Mucosa of rectum (tissue), 2 donors: Measurements from ENCODE around the gene FRY.
"Not testable (repeated sequence)": the region's sequence is repeated elsewhere in the genome, so short reads cannot be mapped to it uniquely, and the experiment has no call there.

Experiments
- H3K27ac ChIP-seq, 2 donors: one replicate each; pipeline ENCODE4 v1.7.0; 2013; ENCODE audit warnings: inconsistent platforms in 2 of 2, low read depth in 2 of 2, low read length in 2 of 2
- H3K27me3 ChIP-seq, 2 donors: one replicate each; pipeline ENCODE4 v1.7.0; 2013; ENCODE audit warnings: low read length in 2 of 2; ENCODE audit not compliant: control insufficient read depth in 2 of 2, insufficient read depth in 2 of 2
- H3K36me3 ChIP-seq, 2 donors: one replicate each; pipeline ENCODE4 v1.7.0; 2013; ENCODE audit warnings: low read length in 2 of 2; ENCODE audit not compliant: control insufficient read depth in 2 of 2, insufficient read depth in 2 of 2
- H3K4me1 ChIP-seq, 2 donors: one replicate each; pipeline ENCODE4 v1.7.0; 2013; ENCODE audit warnings: low read length in 2 of 2, mild to moderate bottlenecking in 1 of 2; ENCODE audit not compliant: control insufficient read depth in 2 of 2, insufficient read depth in 2 of 2
- H3K4me3 ChIP-seq, 2 donors: one replicate each; pipeline ENCODE4 v1.7.0; 2013; ENCODE audit warnings: low read length in 2 of 2
- H3K9ac ChIP-seq, 2 donors: one replicate each; pipeline ENCODE4 v1.7.0; 2013; ENCODE audit warnings: low read length in 2 of 2, low read depth in 1 of 2, mild to moderate bottlenecking in 1 of 2
- H3K9me3 ChIP-seq, 2 donors: one replicate each; pipeline ENCODE4 v1.7.0; 2013; ENCODE audit warnings: low read length in 2 of 2; ENCODE audit not compliant: control insufficient read depth in 2 of 2
- donor health status: healthy.
- donor health status: Normal muscosa, but diverticular disease.

Gene FRY

GRCh38 chr13:32031025-32031814 is at the start of gene FRY:
TSS of gene FRY (plus strand) at chr13:32031774. CDS start at chr13:32031796, 22 bp downstream.
- peak within 1 kb of the TSS; percentile 55 to 65 for H3K27ac ChIP-seq
- H3K27me3 ChIP-seq, result no peaks in the 10 kb centered on the region
- H3K9ac ChIP-seq, result peak within 1 kb of the TSS in 1 of 2 donors; percentile 65
- peaks cover 0 to 6% of the 10 kb centered on the region in 2 donors for H3K4me1 ChIP-seq
- no peaks in the 10 kb centered on the region for H3K36me3 ChIP-seq
- peak within 1 kb of the TSS; percentile 67 to 68 for H3K4me3 ChIP-seq
- H3K9me3 ChIP-seq, result no peaks in the 10 kb centered on the region

DNA sequence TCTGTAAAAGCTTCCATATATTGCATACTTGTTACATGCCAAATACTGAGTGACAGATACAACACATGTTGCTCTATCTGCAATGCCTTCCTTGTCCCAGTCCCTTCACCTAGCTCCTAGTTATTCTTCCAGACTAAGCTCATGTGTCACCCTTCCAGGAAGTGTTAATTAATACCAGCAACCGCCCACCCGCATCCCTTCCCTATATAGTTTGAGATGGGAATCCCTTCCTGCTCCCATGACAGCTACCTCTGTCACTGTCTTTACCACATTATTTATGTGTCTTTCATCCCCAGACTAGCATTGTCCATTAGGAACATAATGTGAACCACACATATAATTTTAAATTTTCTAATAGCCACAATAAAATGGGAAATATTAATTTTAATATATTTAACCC is 49.5 kb upstream of the FRY start:
- Histone ChIP-seq H3K9me3 (no peaks in the 10 kb centered on the region), H3K36me3 (no peaks in the 10 kb centered on the region), H3K9ac (no peak overlapping the region), H3K27ac (no peak overlapping the region), H3K4me3 (no peak overlapping the region), H3K27me3 (no peaks in the 10 kb centered on the region), H3K4me1 (no peaks in the 10 kb centered on the region)

- Histone ChIP-seq H3K27ac (no peak overlapping the region), H3K36me3 (no peaks in the 10 kb centered on the region), H3K4me1 (no peaks in the 10 kb centered on the region)
Measured at GRCh38 chr13:31982540-31982939, 49.0 kb upstream of the FRY start.

DNA sequence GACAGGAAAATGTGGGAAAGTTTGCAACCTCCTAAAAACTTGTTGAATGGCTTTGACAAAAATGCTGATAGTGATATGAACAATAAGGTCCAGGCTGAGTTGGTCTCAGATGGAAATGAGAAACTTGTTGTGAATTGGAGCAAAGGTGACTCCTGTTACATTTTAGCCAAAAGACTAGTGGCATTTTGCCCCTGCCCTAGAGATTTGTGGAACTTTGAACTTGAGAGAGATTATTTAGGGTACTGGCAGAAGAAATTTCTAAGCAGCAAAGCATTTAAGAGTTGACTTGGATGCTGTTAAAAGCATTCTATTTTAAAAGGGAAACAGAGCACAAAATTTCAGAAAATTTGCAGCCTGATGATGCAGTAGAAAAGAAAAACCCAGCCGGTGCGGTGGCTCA is 47.9 kb upstream of the FRY start:
- not testable (repeated sequence) for H3K9ac ChIP-seq, H3K27ac ChIP-seq, H3K27me3 ChIP-seq

More at GRCh38 chr13:31982540-31982939, 49.0 kb upstream of the FRY start:
- no peaks in the 10 kb centered on the region for H3K27me3 ChIP-seq
- H3K4me3 ChIP-seq, result no peak overlapping the region
- no peaks in the 10 kb centered on the region for H3K9me3 ChIP-seq
- no peak overlapping the region for H3K9ac ChIP-seq

DNA sequence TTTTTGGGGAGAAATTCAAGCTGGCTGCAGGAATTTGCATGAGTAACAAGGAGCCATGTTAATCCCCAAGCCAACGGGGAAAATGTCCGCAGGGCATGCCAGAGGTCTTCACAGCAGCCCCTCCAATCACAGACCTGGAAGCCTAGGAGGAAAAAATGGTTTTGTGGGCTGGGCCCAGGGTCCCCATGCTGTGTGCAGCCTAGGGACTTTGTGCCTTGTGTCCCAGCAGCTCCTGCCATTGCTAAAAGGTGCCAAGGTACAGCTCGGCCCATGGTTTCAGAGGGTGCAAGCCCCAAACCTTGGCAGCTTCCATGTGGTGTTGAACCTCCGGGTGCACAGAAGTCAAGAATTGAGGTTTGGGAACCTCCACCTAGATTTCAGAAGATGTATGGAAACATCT is 47.2 kb upstream of the FRY start:
- not testable (repeated sequence) for H3K9ac ChIP-seq, H3K27ac ChIP-seq, H3K4me3 ChIP-seq, H3K36me3 ChIP-seq, H3K4me1 ChIP-seq, H3K27me3 ChIP-seq, H3K9me3 ChIP-seq

More for the DNA sequence above, 47.9 kb upstream of the FRY start:
- H3K4me3 ChIP-seq, H3K9me3 ChIP-seq, H3K4me1 ChIP-seq, H3K36me3 ChIP-seq: not testable (repeated sequence)

DNA sequence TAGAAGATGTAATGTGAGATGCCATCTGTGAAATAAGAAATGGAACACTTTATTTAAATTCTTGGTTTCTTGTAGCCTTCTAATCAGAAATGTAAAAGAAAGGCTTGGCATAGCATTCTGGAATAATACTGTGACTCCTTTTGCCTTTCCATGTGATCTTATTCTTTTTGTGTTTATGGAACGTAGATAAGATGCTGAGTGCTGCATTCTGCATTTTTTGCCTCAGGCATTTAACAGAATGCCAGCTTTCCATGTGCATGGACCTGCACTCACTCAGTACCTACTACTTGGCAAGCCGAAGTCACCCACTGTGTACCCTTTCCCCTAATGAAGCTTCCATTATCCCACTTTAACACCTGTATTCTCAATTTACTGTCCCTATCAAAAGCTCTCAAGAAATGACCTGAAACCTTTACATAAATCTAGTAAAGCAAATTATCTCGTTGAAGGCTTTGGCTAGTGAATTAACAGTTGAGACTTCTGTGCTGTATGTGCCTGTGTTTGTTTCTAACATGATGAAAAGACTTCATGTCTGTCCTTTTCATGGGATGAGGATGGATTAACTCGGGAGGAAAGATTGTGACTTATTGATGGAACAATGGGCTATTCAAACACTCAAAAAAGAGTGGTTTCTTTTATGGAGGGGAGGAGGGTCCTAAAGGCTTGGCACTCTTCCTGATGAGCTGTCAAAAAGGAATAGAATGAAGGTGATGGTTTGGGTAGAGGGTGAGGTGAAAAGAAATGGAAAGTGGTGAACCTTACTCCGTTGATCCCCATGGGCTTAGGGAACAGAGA is 44.7 kb upstream of the FRY start:
- no peaks in the 10 kb centered on the region for H3K27me3 ChIP-seq
- H3K4me3 ChIP-seq, result no peak overlapping the region
- H3K9me3 ChIP-seq, result no peaks in the 10 kb centered on the region
- H3K9ac ChIP-seq, result no peak overlapping the region
- H3K27ac ChIP-seq, result no peak overlapping the region
- H3K36me3 ChIP-seq, result no peaks in the 10 kb centered on the region
- no peaks in the 10 kb centered on the region for H3K4me1 ChIP-seq

DNA sequence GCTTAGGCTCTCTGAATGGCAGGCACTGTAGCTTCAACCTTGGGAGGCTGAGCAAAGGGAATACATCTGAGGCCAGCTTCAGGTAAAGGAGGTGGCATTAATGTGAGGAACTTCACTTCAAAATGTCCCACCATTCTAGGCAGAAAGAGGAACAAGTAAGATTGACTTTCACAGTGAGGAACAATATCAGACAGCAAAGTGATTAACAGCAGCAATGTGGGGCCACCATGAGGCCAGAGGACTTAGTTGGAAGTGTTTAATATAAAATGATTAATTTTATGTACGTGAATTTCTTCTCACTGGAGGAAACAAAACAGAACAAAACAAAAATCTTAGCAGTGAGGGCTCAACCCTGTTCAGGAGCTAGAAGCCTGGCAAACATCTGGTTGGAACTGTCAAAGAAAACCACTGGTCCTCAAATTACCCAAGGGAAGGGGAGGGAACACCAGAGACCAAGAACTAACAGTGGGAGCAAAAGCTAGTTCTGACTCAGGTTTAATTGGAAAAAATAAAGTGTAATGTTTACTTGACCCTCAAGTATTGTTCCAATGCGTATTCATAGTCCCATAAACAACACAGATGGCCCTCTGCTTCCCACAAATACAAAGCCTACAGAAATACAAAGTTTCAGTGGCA is 43.9 kb upstream of the FRY start:
- Histone ChIP-seq H3K27ac (no peak overlapping the region), H3K27me3 (no peaks in the 10 kb centered on the region), H3K4me3 (no peak overlapping the region), H3K9me3 (no peaks in the 10 kb centered on the region), H3K36me3 (no peaks in the 10 kb centered on the region), H3K4me1 (no peaks in the 10 kb centered on the region), H3K9ac (no peak overlapping the region)

- not testable (repeated sequence) for H3K4me3 ChIP-seq, H3K9ac ChIP-seq
Measured at GRCh38 chr13:31994367-31994766, 37.2 kb upstream of the FRY start.

DNA sequence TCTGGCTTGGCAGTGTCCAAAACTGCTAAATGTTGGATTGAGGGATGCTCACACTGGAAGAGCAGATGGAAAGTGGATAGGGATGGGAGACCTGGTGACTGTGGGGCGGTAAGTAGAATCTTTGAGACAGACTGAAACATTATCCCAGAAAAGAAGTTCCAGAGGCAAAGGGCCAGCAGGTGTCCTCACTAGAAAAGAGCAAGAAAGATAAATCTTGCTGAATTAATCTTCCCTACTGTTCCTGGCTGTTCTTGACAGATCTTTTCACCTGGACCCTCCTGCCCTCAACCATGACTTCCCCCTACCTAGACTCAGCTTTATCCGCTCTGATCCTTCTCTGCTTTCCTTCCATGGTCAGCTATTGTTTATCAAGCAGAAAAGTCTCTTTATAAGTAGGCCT is 35.0 kb upstream of the FRY start:
- no peaks in the 10 kb centered on the region for H3K9me3 ChIP-seq
- H3K36me3 ChIP-seq, result no peaks in the 10 kb centered on the region
- no peak overlapping the region for H3K27ac ChIP-seq
- H3K9ac ChIP-seq, result no peak overlapping the region
- H3K4me3 ChIP-seq, result no peak overlapping the region
- H3K4me1 ChIP-seq, result peaks cover 0 to 6% of the 10 kb centered on the region in 2 donors
- H3K27me3 ChIP-seq, result no peaks in the 10 kb centered on the region

More at GRCh38 chr13:31994367-31994766, 37.2 kb upstream of the FRY start:
- H3K4me1 ChIP-seq, H3K27ac ChIP-seq, H3K27me3 ChIP-seq, H3K9me3 ChIP-seq, H3K36me3 ChIP-seq: not testable (repeated sequence)

DNA sequence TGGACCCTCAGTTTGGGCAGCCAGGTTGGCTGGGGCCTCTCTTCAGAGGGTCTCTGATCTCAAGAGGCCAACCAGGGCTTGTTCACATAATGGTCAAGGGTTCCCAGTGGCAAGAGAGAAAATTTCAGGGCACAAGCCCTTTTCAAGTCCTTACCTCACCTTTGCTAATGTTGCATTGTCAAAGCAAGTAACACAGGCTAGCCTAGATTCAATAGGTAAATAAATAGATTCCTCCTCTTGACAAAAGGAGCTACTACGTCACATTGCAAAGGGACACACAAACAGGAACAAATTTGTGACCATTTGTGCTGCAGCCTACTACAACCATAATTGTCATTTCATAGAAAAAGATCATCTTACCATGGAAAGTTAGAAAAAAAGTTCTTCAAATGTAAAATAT is 33.9 kb upstream of the FRY start:
- Histone ChIP-seq H3K27me3 (no peaks in the 10 kb centered on the region), H3K9me3 (no peaks in the 10 kb centered on the region), H3K4me1 (peaks cover 0 to 6% of the 10 kb centered on the region in 2 donors), H3K36me3 (no peaks in the 10 kb centered on the region), H3K9ac (no peak overlapping the region), H3K27ac (no peak overlapping the region), H3K4me3 (no peak overlapping the region)
